B cell (primary cell): ENCODE data around the gene TULP1. TPM values are rescaled to one million over a fixed set of nuclear protein-coding genes. Genes with fewer than 3 reads are reported as not detected.
"Not testable (repeated sequence)": the region's sequence is repeated elsewhere in the genome, so short reads cannot be mapped to it uniquely, and the experiment has no call there.

Experiments used
- ATAC-seq: fragments of 200-7000 bp; cut with Tn5 transposase; one replicate; pipeline ENCODE4 v1.10.0; 2021; ENCODE audit warnings: low read depth, mild to moderate bottlenecking, moderate number of reproducible peaks, moderate library complexity
- CTCF ChIA-PET: fragments of 350-600 bp; sonication (Branson Sonifier 250); formaldehyde crosslinking; loops from one replicate; lab custom pipeline; 2021; ENCODE audit warnings: antibody characterized with exemption, inconsistent platforms; lab: Charles Lee
- POLR2A ChIA-PET: fragments of 350-600 bp; sonication (Branson Sonifier 250); formaldehyde crosslinking; loops from one replicate; lab custom pipeline; 2021; ENCODE audit warnings: antibody characterized with exemption; lab: Charles Lee
- DNase-seq: peaks from one replicate; pipeline ENCODE4 v3.0.0; 2013
- H2AFZ ChIP-seq: 2 replicates; pipeline ENCODE4 v1.6.1; 2012; ENCODE audit warnings: mild to moderate bottlenecking, low read depth, low read length; ENCODE audit not compliant: insufficient read depth, poor library complexity, severe bottlenecking
- H3K27ac ChIP-seq, 2 donors: 1 replicate in 1 of 2; 2 replicates in 1 of 2; pipeline ENCODE4 v1.5.1; 2012 to 2013; ENCODE audit warnings: low read length in 2 of 2, mild to moderate bottlenecking in 2 of 2, moderate library complexity in 1 of 2
- H3K27me3 ChIP-seq, 4 experiments: fragments of 200-600 bp in 1 of 4; sonication (generic) in 1 of 4; replicated peaks in 1 of 4; 1 replicate in 2 of 4; 2 replicates in 2 of 4; pipeline versions ENCODE4 v1.6.1 to v1.7.0; 2013 to 2016; ENCODE audit warnings: low read length in 3 of 4, mild to moderate bottlenecking in 2 of 4, mixed read lengths in 1 of 4, moderate library complexity in 1 of 4; ENCODE audit not compliant: insufficient read depth in 4 of 4, control insufficient read depth in 3 of 4; ENCODE audit errors: control extremely low read depth in 1 of 4
- H3K36me3 ChIP-seq, 2 experiments: replicated peaks in 1 of 2; 1 replicate in 1 of 2; 2 replicates in 1 of 2; pipeline versions ENCODE4 v1.6.1 to v1.7.1; 2013; ENCODE audit warnings: low read length in 1 of 2; ENCODE audit not compliant: insufficient read depth in 2 of 2, control insufficient read depth in 1 of 2; ENCODE audit errors: control extremely low read depth in 1 of 2, extremely low read depth in 1 of 2
- H3K4me1 ChIP-seq, 2 donors: fragments of 200-600 bp in 1 of 2; sonication (generic) in 1 of 2; 1 replicate in 1 of 2; 2 replicates in 1 of 2; pipeline versions ENCODE4 v1.5.1 to v1.6.1; 2013 to 2017; ENCODE audit warnings: low read length in 2 of 2; ENCODE audit not compliant: control insufficient read depth in 2 of 2, insufficient read depth in 2 of 2
- H3K4me2 ChIP-seq: replicated peaks from 2 replicates; pipeline ENCODE3; 2012; ENCODE audit warnings: mild to moderate bottlenecking, low read depth, low read length; ENCODE audit not compliant: poor library complexity, severe bottlenecking
- H3K4me3 ChIP-seq, 5 experiments: fragments of 200-600 bp in 1 of 5; sonication (generic) in 1 of 5; 1 replicate in 3 of 5; 2 replicates in 2 of 5; pipeline versions ENCODE4 v1.5.1 to v1.7.0; 2011 to 2016; ENCODE audit warnings: low read length in 4 of 5, mild to moderate bottlenecking in 4 of 5, low read depth in 2 of 5, control low read depth in 1 of 5, moderate library complexity in 1 of 5; ENCODE audit not compliant: insufficient read depth in 1 of 5; ENCODE audit errors: control extremely low read depth in 1 of 5, extremely low read depth in 1 of 5
- H3K79me2 ChIP-seq: fragments of 200-600 bp; sonication (generic); one replicate; pipeline ENCODE4 v1.6.0; 2016; ENCODE audit warnings: low read length; ENCODE audit not compliant: control insufficient read depth, insufficient read depth
- H3K9ac ChIP-seq: fragments of 200-600 bp; sonication (generic); 2 replicates; pipeline ENCODE4 v1.6.1; 2017; ENCODE audit warnings: mild to moderate bottlenecking, low read length, moderate library complexity
- H3K9me3 ChIP-seq, 3 donors: one replicate each; pipeline versions ENCODE4 v1.6.1 to v1.7.1; 2013; ENCODE audit warnings: low read length in 2 of 3; ENCODE audit not compliant: control insufficient read depth in 2 of 3, insufficient read depth in 1 of 3; ENCODE audit errors: control extremely low read depth in 1 of 3
- H4K20me1 ChIP-seq: 2 replicates; pipeline ENCODE4 v1.6.0; 2012; ENCODE audit warnings: mild to moderate bottlenecking, low read length; ENCODE audit not compliant: insufficient read depth, control insufficient read depth, poor library complexity, severe bottlenecking
- H3K27ac Mint-ChIP-seq: one replicate; pipeline ENCODE4 v1.8.0; 2021; ENCODE audit warnings: mixed read lengths
- H3K27me3 Mint-ChIP-seq: one replicate; pipeline ENCODE4 v1.8.0; 2021; ENCODE audit warnings: mixed read lengths
- H3K4me1 Mint-ChIP-seq: one replicate; pipeline ENCODE4 v1.8.0; 2021; ENCODE audit warnings: mixed read lengths
- H3K4me3 Mint-ChIP-seq: one replicate; pipeline ENCODE4 v1.8.0; 2021; ENCODE audit warnings: mixed read lengths
- H3K9me3 Mint-ChIP-seq: one replicate; pipeline ENCODE4 v1.8.0; 2022; ENCODE audit warnings: mixed read lengths; ENCODE audit not compliant: insufficient read depth
- EZH2 ChIP-seq: IDR thresholded peaks from 2 replicates; pipeline ENCODE4 v1.6.1; 2012; ENCODE audit warnings: borderline replicate concordance, low read depth, mild to moderate bottlenecking, moderate library complexity, low read length; ENCODE audit not compliant: insufficient read depth, poor library complexity, severe bottlenecking
- WGBS: methylation state at CpG from one replicate; pipeline ENCODE4 v1.1.5; 2013; ENCODE audit warnings: missing lambda C conversion rate; ENCODE audit not compliant: insufficient coverage; 5-methylcytosine and 5-hydroxymethylcytosine counted together
- intact Hi-C: fragments of 100-400 bp; cut with micrococcal nuclease; formaldehyde crosslinking; loops from one replicate; pipeline ENCODE4 v1.10.0; 2022
- polyA plus RNA-seq: library from polyadenylated mRNA; depleted of rRNA; stranded (reverse); fragments of >200 nt; gene quantifications from 2 replicates; pipeline ENCODE4 v1.2.3, GENCODE V29; 2012
- total RNA-seq, 2 donors: library from RNA; stranded (reverse); fragments of 120-200 nt in 1 of 2; gene quantifications; 1 replicate in 1 of 2; 2 replicates in 1 of 2; pipeline versions ENCODE4 v1.2.3 to v1.2.4, GENCODE V29; 2013 to 2022
- TF ChIP-seq, protein P1 (sequence below): fragments of 200-600 bp; IDR thresholded peaks from one replicate; pipeline ENCODE4 v1.8.0; 2022; ENCODE audit warnings: antibody characterized with exemption, mild to moderate bottlenecking

Gene TULP1
- total and polyA plus RNA-seq, 2 donors (not counting 1 experiment from before 2014, with no cell fraction given): not detected

DNA sequence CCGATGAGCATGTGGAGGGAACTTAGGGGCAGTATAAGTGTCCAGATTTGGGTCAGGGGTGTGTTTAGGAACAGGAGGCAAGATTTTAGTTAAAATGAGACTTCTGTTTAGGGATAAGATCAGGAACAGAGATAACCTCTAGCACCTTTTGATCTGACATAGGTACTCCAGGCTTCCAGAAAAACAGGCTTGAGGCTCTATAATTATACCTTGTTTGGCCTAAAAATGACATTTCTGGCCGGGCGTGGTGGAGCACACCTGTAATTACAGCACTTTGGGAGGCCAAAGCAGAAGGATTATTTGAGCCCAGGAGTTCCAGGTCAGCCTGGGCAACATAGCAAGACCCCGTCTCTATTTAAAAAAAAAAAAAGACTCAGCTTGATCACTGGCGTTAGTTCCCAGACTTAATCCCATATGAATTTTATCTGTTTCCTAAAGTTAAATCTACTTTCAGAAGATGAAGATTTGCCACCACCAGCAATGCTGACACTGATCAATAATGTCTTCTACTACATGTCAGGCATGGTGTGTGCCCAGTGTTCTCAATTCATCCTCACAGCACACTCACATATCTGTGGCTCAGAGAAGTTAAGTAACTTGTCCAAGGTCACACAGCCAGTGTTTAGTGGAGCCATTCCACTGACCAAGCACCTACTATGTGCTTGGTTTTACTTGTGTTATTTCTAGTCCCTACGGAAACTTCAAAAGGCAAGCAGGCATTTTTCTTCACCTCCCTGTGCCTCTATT, 6.0 kb upstream of the TULP1 start:
- H3K9ac ChIP-seq: no peak overlapping the region
- no peak overlapping the region for H3K4me2 ChIP-seq
- POLR2A ChIA-PET: no interaction called here
- peaks cover 0 to 5% (median 0%) of the 10 kb centered on the region in 4 experiments for H3K27me3 ChIP-seq
- intact Hi-C loops: no loop called here
- Mint-ChIP-seq H3K4me1 (peaks cover 9% of the 10 kb centered on the region), H3K4me3 (no peak overlapping the region), H3K27ac (no peak overlapping the region), H3K27me3 (no peaks in the 10 kb centered on the region), H3K9me3 (no peaks in the 10 kb centered on the region)
- CTCF ChIA-PET: interaction anchor here (0.5 to 1.2 kb wide), 2 partner anchors 41 to 218 kb away, joined by 4 read pairs; partner anchors contain the start of gene ARMC12
- no peak overlapping the region for H3K4me3 ChIP-seq
- H3K9me3 ChIP-seq: peaks cover 0 to 2% (median 0%) of the 10 kb centered on the region in 3 donors
- H3K27ac ChIP-seq: no peak overlapping the region
- no peak overlapping the region for H2AFZ ChIP-seq
- no peak for DNase-seq
- TF ChIP-seq EZH2: no peak
- TF ChIP-seq, protein P1, sequence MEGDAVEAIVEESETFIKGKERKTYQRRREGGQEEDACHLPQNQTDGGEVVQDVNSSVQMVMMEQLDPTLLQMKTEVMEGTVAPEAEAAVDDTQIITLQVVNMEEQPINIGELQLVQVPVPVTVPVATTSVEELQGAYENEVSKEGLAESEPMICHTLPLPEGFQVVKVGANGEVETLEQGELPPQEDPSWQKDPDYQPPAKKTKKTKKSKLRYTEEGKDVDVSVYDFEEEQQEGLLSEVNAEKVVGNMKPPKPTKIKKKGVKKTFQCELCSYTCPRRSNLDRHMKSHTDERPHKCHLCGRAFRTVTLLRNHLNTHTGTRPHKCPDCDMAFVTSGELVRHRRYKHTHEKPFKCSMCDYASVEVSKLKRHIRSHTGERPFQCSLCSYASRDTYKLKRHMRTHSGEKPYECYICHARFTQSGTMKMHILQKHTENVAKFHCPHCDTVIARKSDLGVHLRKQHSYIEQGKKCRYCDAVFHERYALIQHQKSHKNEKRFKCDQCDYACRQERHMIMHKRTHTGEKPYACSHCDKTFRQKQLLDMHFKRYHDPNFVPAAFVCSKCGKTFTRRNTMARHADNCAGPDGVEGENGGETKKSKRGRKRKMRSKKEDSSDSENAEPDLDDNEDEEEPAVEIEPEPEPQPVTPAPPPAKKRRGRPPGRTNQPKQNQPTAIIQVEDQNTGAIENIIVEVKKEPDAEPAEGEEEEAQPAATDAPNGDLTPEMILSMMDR: no peak
- H3K79me2 ChIP-seq: no peaks in the 10 kb centered on the region
- no peaks in the 10 kb centered on the region for H3K36me3 ChIP-seq
- peaks cover 3 to 9% of the 10 kb centered on the region in 2 donors for H3K4me1 ChIP-seq
- no peak for ATAC-seq
- WGBS: 95% methylated on average over 5 of the region's 6 CpGs
- H4K20me1 ChIP-seq: no peaks in the 10 kb centered on the region

DNA sequence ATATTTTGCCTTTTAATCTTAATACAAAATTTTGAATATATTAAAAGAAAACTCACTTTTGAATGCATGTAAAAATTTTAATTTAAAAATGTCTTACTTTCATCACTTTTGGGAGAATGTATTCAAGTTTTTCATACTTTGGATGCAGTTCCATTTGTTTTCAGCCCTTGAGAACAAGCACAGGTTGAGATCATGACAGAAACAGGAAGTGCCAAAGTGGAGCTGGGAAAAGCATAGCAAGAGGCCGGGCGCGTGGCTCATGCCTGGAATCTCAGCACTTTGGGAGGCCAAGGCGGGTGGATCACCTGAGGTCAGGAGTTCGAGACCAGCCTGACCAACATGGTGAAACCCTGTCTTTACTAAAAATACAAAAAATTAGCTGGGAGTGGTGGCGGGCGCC, 5.3 kb upstream of the TULP1 start:
- intact Hi-C loops, H3K9ac ChIP-seq, H3K79me2 ChIP-seq, H3K27ac Mint-ChIP-seq, H3K4me1 ChIP-seq, H3K27me3 ChIP-seq, DNase-seq, ATAC-seq, H3K4me1 Mint-ChIP-seq, H3K9me3 ChIP-seq, H2AFZ ChIP-seq, H3K27ac ChIP-seq, H3K36me3 ChIP-seq, H3K4me2 ChIP-seq, H4K20me1 ChIP-seq, H3K27me3 Mint-ChIP-seq, H3K4me3 Mint-ChIP-seq, H3K4me3 ChIP-seq, POLR2A ChIA-PET, H3K9me3 Mint-ChIP-seq: not testable (repeated sequence)
- 84% methylated on average over 4 of the region's 7 CpGs for WGBS
- CTCF ChIA-PET: interaction anchor here (0.5 to 1.2 kb wide), 2 partner anchors 40 to 219 kb away, joined by 4 read pairs; partner anchors contain the start of gene ARMC12
